K562 (cell line): ENCODE results near the gene ZDHHC19. TPM values are rescaled to one million over a fixed set of nuclear protein-coding genes. Genes with fewer than 3 reads are reported as not detected.

Source experiments
- ATAC-seq: fragments of 200-7000 bp; cut with Tn5 transposase; 3 replicates; pipeline ENCODE4 v1.9.1; 2020; ENCODE audit warnings: moderate library complexity
- BruUV-seq: library from RNA; stranded (reverse); fragments of 400-500 nt; replicated peaks from 2 replicates; lab custom pipeline; 2021; lab: Mats Ljungman, UMichigan
- CTCF ChIA-PET: fragments of 300-600 bp; formaldehyde crosslinking; extraction: SDS; loops from one replicate; lab custom pipeline; 2021; ENCODE audit warnings: low intra/inter-chr PET ratio; lab: Yijun Ruan, JAX
- POLR2A ChIA-PET: fragments of 300-600, 350-650 bp; sonication (Branson Sonifier 250); formaldehyde crosslinking; extraction: SDS; loops from one replicate; lab custom pipeline; 2021; ENCODE audit warnings: antibody characterized with exemption, inconsistent platforms; lab: Yijun Ruan, JAX
- DNase-seq, 4 experiments: peaks; one replicate each; pipeline versions ENCODE4 v3.0.0 to v3.0.0-alpha.2; 2011 to 2018; ENCODE audit warnings: low spot score in 3 of 4, mixed read lengths in 3 of 4; ENCODE audit errors: extremely low read depth in 1 of 4
- FAIRE-seq: peaks from 2 replicates; lab custom pipeline; 2011; peaks lifted over from hg19 to GRCh38; lab: Jason Lieb, UNC
- H2AFZ ChIP-seq: 2 replicates; pipeline ENCODE4 v1.6.0; 2011; ENCODE audit warnings: low read depth, low read length, control low read depth, inconsistent platforms
- H3K27ac ChIP-seq: fragments of 200-600 bp; 3 replicates; pipeline ENCODE4 v1.8.0; 2011; ENCODE audit warnings: low read depth, mild to moderate bottlenecking, control low read depth, inconsistent platforms, low read length, moderate library complexity, mixed read lengths; ENCODE audit errors: extremely low read depth
- H3K27me3 ChIP-seq, 2 experiments: fragments of 300-600 bp in 1 of 2; 2 replicates in 1 of 2; 3 replicates in 1 of 2; pipeline versions ENCODE4 v1.6.0 to v1.8.0; 2011; ENCODE audit warnings: inconsistent platforms in 2 of 2, low read length in 2 of 2, mild to moderate bottlenecking in 1 of 2, mixed read lengths in 1 of 2, moderate library complexity in 1 of 2; ENCODE audit not compliant: control insufficient read depth in 2 of 2, insufficient read depth in 2 of 2
- H3K36me3 ChIP-seq: fragments of 300-600 bp; 3 replicates; pipeline ENCODE4 v1.8.0; 2011; ENCODE audit warnings: mild to moderate bottlenecking, low read length, inconsistent platforms; ENCODE audit not compliant: control insufficient read depth, insufficient read depth
- H3K4me1 ChIP-seq, 2 experiments: fragments of 200-600 bp in 1 of 2; replicated peaks in 1 of 2; 2 replicates in 1 of 2; 3 replicates in 1 of 2; pipeline versions ENCODE4 v1.5.1 to v1.8.0; 2011; ENCODE audit warnings: inconsistent platforms in 2 of 2, low read length in 2 of 2, mild to moderate bottlenecking in 1 of 2, mixed read lengths in 1 of 2, moderate library complexity in 1 of 2; ENCODE audit not compliant: control insufficient read depth in 2 of 2, insufficient read depth in 2 of 2
- H3K4me2 ChIP-seq: 2 replicates; pipeline ENCODE4 v1.6.1; 2011; ENCODE audit warnings: low read length, control low read depth, inconsistent platforms, mixed read lengths; ENCODE audit not compliant: insufficient read depth
- H3K4me3 ChIP-seq: fragments of 200-600 bp; sonication (generic), shearing (Covaris generic); 2 replicates; pipeline ENCODE4 v1.5.1; 2016; ENCODE audit warnings: control low read depth, inconsistent platforms
- H3K79me2 ChIP-seq: fragments of 200-600 bp; 3 replicates; pipeline ENCODE4 v1.8.0; 2011; ENCODE audit warnings: low read length, inconsistent platforms; ENCODE audit not compliant: control insufficient read depth, insufficient read depth
- H3K9ac ChIP-seq, 2 experiments: 2 replicates each; pipeline versions ENCODE4 v1.6.0 to v1.6.1; 2011; ENCODE audit warnings: low read depth in 2 of 2, low read length in 2 of 2, control low read depth in 1 of 2, inconsistent platforms in 1 of 2, mild to moderate bottlenecking in 1 of 2, mixed read lengths in 1 of 2; ENCODE audit not compliant: insufficient read depth in 1 of 2
- H3K9me1 ChIP-seq: one replicate; pipeline ENCODE4 v1.6.0; 2011; ENCODE audit warnings: inconsistent platforms, mild to moderate bottlenecking, low read length, moderate library complexity; ENCODE audit not compliant: control insufficient read depth, insufficient read depth
- H3K9me3 ChIP-seq: replicated peaks from 2 replicates; pipeline ENCODE4 v1.5.1; 2011; ENCODE audit warnings: low read depth, low read length, inconsistent platforms; ENCODE audit not compliant: control insufficient read depth, insufficient read depth
- H4K20me1 ChIP-seq: replicated peaks from 2 replicates; pipeline ENCODE4 v1.6.1; 2011; ENCODE audit warnings: low read length, inconsistent platforms, mixed read lengths; ENCODE audit not compliant: control insufficient read depth, insufficient read depth
- BACH1 ChIP-seq: fragments of 200-800 bp; sonication (Bioruptor generic); IDR thresholded peaks from 2 replicates; pipeline ENCODE4 v1.6.1; 2016; ENCODE audit warnings: missing genetic modification characterization, missing compliant biosample characterization
- CTCF ChIP-seq, 3 experiments: IDR thresholded peaks in 2 of 3; conservative IDR thresholded peaks in 1 of 3; 2 replicates each; pipeline ENCODE4 v1.5.1; 2011 to 2012; ENCODE audit warnings: low read length in 3 of 3, mild to moderate bottlenecking in 3 of 3, control low read depth in 2 of 3, improper control_type of control experiment in 1 of 3, inconsistent platforms in 1 of 3, low read depth in 1 of 3, mixed read lengths in 1 of 3, moderate library complexity in 1 of 3; ENCODE audit not compliant: insufficient read depth in 2 of 3
- JUNB ChIP-seq: fragments of 450-650 bp; formaldehyde crosslinking; conservative IDR thresholded peaks from 2 replicates; pipeline ENCODE4 v1.4.0; 2020; ENCODE audit warnings: mild to moderate bottlenecking
- JUND ChIP-seq, 2 experiments: IDR thresholded peaks; 2 replicates in 1 of 2; 3 replicates in 1 of 2; pipeline ENCODE4 v1.6.1; 2011; ENCODE audit warnings: borderline replicate concordance in 2 of 2, low read depth in 2 of 2, low read length in 2 of 2, improper control_type of control experiment in 1 of 2, missing biosample characterization in 1 of 2, missing genetic modification characterization in 1 of 2, missing genetic modification reagents in 1 of 2
- NR1H2 ChIP-seq: sonication (generic); formaldehyde crosslinking; IDR thresholded peaks from 2 replicates; pipeline ENCODE4 v1.4.0; 2020; ENCODE audit warnings: mild to moderate bottlenecking, missing genetic modification reagents
- RNF219 ChIP-seq: fragments of 250-450 bp; sonication (Bioruptor Pico); IDR thresholded peaks from 2 replicates; pipeline ENCODE4 v1.5.0; 2022; ENCODE audit warnings: mild to moderate bottlenecking
- TFAP4 ChIP-seq: sonication (generic); formaldehyde crosslinking; IDR thresholded peaks from 2 replicates; pipeline ENCODE4 v1.8.0; 2022; ENCODE audit warnings: missing genetic modification reagents, mild to moderate bottlenecking, moderate library complexity, borderline replicate concordance
- YY1 ChIP-seq, 3 experiments: IDR thresholded peaks; 2 replicates each; pipeline ENCODE4 v1.6.1; 2011; ENCODE audit warnings: low read length in 2 of 3, mild to moderate bottlenecking in 2 of 3, moderate library complexity in 2 of 3, borderline replicate concordance in 1 of 3, control low read depth in 1 of 3, low read depth in 1 of 3; ENCODE audit not compliant: insufficient read depth in 3 of 3, insufficient replicate concordance in 2 of 3, control insufficient read depth in 1 of 3, insufficient read length in 1 of 3; ENCODE audit errors: extremely low read depth in 1 of 3
- ZBTB33 ChIP-seq: sonication (generic); formaldehyde crosslinking; IDR thresholded peaks from 2 replicates; pipeline ENCODE4 v1.8.1; 2023; ENCODE audit warnings: mild to moderate bottlenecking, missing genetic modification reagents
- ZNF316 ChIP-seq: fragments of 450-650 bp; IDR thresholded peaks from 2 replicates; pipeline ENCODE4 v1.6.1; 2016
- WGBS: fragments of 100-300 bp; shearing (Covaris generic); methylation state at CpG from one replicate; pipeline ENCODE4 v1.1.6; 2016; ENCODE audit warnings: low coverage, mixed read lengths; ENCODE audit not compliant: insufficient coverage; ENCODE audit errors: missing lambda C conversion rate; 5-methylcytosine and 5-hydroxymethylcytosine counted together
- in situ Hi-C: fragments of 300-500 bp; cut with MboI; formaldehyde crosslinking; loops from 4 replicates; pipeline ENCODE4 v1.15.0; 2018; ENCODE audit warnings: inconsistent platforms, mixed read lengths
- intact Hi-C: fragments of 100-400 bp; cut with micrococcal nuclease; formaldehyde crosslinking; loops from 2 replicates; pipeline ENCODE4 v1.14.2; 2022
- polyA plus RNA-seq, 8 experiments: library from polyadenylated mRNA; depleted of rRNA in 4 of 8; stranded (reverse) in 5 of 8; unstranded in 3 of 8; fragments of >200 nt; fragmentation: Nextera tagmentation in 2 of 8; fragmentation: Illumina TruSeq in 1 of 8; extraction: Ambion mirVana in 2 of 8; extraction: Trizol in 1 of 8; gene quantifications; 2 replicates each; pipeline versions ENCODE4 v1.2.1 to v1.2.3, GENCODE V29; 2011 to 2014; ENCODE audit warnings: inconsistent platforms in 1 of 8, missing spikeins in 1 of 8
- total RNA-seq, 7 experiments: library from RNA; depleted of rRNA in 6 of 7; stranded (reverse); fragments of >200 nt in 6 of 7; fragmentation: Illumina TruSeq in 2 of 7; extraction: Trizol in 2 of 7; gene quantifications; 2 replicates each; pipeline versions ENCODE4 v1.2.1 to v1.2.3, GENCODE V29; 2011 to 2021; ENCODE audit warnings: low replicate concordance in 1 of 7

ZDHHC19 gene
- total and polyA plus RNA-seq, 9 of the 15 experiments (the other 6 are each of a cell fraction or from before 2014, with no cell fraction given), result 0.40 to 5.5 (median 1.1) TPM

GRCh38 chr3:196198771-196199753, 12.1 kb downstream of the ZDHHC19 start:
- no peak for DNase-seq
- POLR2A ChIA-PET, result interaction anchor here (0.6 to 1.8 kb wide), 3 partner anchors 81 to 375 kb away, joined by 3 to 7 read pairs (median 4); no protein-coding TSS in a partner anchor
- H3K36me3 ChIP-seq, result no peaks in the 10 kb centered on the region
- no peak for FAIRE-seq
- H3K9me1 ChIP-seq, result no peaks in the 10 kb centered on the region
- H3K9me3 ChIP-seq, result no peaks in the 10 kb centered on the region
- BruUV-seq, result no TSS peak
- H4K20me1 ChIP-seq, result no peaks in the 10 kb centered on the region
- intact Hi-C loops, result loop anchor here (10.0 kb wide), 1 partner anchor 484 kb away; no protein-coding TSS in a partner anchor
- ATAC-seq, result no peak
- in situ Hi-C loops, result no loop called here
- H3K27ac ChIP-seq, result no peak overlapping the region; the same call in 2 of the 3 replicates
- H3K4me3 ChIP-seq, result no peak overlapping the region
- H3K4me1 ChIP-seq, result peaks cover 21 to 58% of the 10 kb centered on the region in 2 experiments
- no peak overlapping the region for H3K4me2 ChIP-seq
- H2AFZ ChIP-seq, result no peak overlapping the region
- WGBS, result 70% methylated on average over 19 of the region's 19 CpGs
- CTCF ChIA-PET, result interaction anchor here (1.0 to 1.6 kb wide), 2 partner anchors 126 to 176 kb away, joined by 3 to 6 read pairs; no protein-coding TSS in a partner anchor
- H3K27me3 ChIP-seq, result no peaks in the 10 kb centered on the region
- H3K9ac ChIP-seq, result peak overlapping the region in 1 of 2 experiments; percentile 70; a peak in 1 of 4 replicates
- H3K79me2 ChIP-seq, result peaks cover 10% of the 10 kb centered on the region
- TF ChIP-seq RNF219 (CRISPR knock-in tag) (no peak), ZBTB33 (CRISPR knock-in tag) (0 out of 2 replicates have a peak, but pooled peaks have one; percentile 52), NR1H2 (CRISPR knock-in tag) (no peak), BACH1 (tag) (no peak), JUND (IDR thresholded peaks at IDR 0.05; ENCODE audit: borderline replicate concordance, low read depth, low read length) (no peak), JUND (tag; IDR thresholded peaks at IDR 0.05; ENCODE audit: borderline replicate concordance, low read depth, low read length) (no peak), YY1 (IDR thresholded peaks at IDR 0.05; ENCODE audit: borderline replicate concordance in 1 of 3, control insufficient read depth in 1 of 3, extremely low read depth in 1 of 3, insufficient read depth in 3 of 3, insufficient read length in 1 of 3, insufficient replicate concordance in 2 of 3, low read depth in 1 of 3, low read length in 2 of 3) (no peak), JUNB (no peak), CTCF (IDR thresholded peaks at IDR 0.05 in 2 of 3, conservative IDR thresholded peaks at IDR 0.05 in 1 of 3; ENCODE audit: insufficient read depth in 2 of 3, low read depth in 1 of 3, low read length in 3 of 3) (peak; percentile 45 to 51 (median 48)), ZNF316 (no peak), TFAP4 (peak; percentile 45; the same call in 1 of the 2 replicates)
